Endometrial microvascular endothelial cells (primary cell): Measurements from ENCODE around the gene ALKBH8. TPM values are rescaled to one million over a fixed set of nuclear protein-coding genes. Genes with fewer than 3 reads are reported as not detected.

Experiments
- in situ Hi-C: cut with HindIII; loops from 2 replicates; pipeline ENCODE4 v1.10.0; 2017; ENCODE audit warnings: low sequenced_read_pairs, low pct_unique_long_range_greater_than_20kb; ENCODE audit errors: inconsistent ontology term
- total RNA-seq: library from RNA; depleted of rRNA; stranded (reverse); fragments of >200 nt; gene quantifications from one replicate; pipeline ENCODE4 v1.2.3, GENCODE V29; 2015; ENCODE audit errors: inconsistent ontology term

ALKBH8 gene
- 13.7 TPM for total RNA-seq

GRCh38 chr11:107565219-107565937, at the start of gene ALKBH8:
Gene ALKBH8 (minus strand): TSS chr11:107565735. CDS start chr11:107560893, 4,842 bp downstream.
- in situ Hi-C loops = no loop called here

DNA sequence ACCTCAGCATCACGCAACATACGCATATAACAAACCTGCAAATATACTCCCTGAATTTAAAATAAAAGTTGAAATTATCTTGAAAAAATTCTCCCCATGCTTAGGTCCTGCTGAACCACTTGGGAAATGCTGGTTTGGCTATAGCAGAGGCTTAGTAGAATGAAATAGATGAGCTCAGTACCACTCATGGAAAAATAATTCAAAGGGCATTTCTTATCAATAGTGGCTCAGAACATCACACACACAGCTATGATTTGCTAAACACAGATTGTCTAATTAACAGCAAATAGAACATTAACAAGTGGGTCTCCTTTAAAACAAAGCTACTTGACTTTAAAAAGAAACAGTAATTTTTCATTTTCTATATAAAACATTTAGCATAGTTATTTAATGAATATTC, 46.9 kb upstream of the ALKBH8 start:
- in situ Hi-C loops = no loop called here

GRCh38 chr11:107609400-107610218, 44.1 kb upstream of the ALKBH8 start:
- in situ Hi-C loops = no loop called here

DNA sequence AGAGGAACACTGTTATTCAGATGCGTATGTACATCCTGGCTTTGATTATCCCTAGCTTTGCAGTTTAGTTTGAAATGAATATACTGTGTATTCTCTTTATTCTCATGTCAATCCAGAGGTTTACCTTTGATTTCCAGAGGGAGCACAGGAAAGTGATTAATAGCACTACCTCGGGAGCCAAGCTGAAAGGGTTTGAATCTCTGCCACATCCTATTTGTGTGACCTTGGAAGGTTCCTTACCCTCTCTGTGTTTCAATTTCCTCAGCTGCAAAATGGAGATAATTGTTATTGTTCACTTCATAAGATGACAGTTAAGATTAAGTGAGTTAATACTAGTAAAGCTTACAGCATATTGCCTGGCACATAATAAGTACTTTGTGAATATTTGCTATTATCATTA, 43.3 kb upstream of the ALKBH8 start:
- in situ Hi-C loops = no loop called here

- in situ Hi-C loops = no loop called here
These were observed 40.6 kb upstream of the ALKBH8 start for GRCh38 chr11:107606141-107606540.

- in situ Hi-C loops = no loop called here
These were observed 39.8 kb upstream of the ALKBH8 start for GRCh38 chr11:107605061-107606006.

GRCh38 chr11:107598225-107599139, 32.9 kb upstream of the ALKBH8 start:
- in situ Hi-C loops = no loop called here

- in situ Hi-C loops = no loop called here
These were observed 29.2 kb upstream of the ALKBH8 start for GRCh38 chr11:107594736-107595135.

DNA sequence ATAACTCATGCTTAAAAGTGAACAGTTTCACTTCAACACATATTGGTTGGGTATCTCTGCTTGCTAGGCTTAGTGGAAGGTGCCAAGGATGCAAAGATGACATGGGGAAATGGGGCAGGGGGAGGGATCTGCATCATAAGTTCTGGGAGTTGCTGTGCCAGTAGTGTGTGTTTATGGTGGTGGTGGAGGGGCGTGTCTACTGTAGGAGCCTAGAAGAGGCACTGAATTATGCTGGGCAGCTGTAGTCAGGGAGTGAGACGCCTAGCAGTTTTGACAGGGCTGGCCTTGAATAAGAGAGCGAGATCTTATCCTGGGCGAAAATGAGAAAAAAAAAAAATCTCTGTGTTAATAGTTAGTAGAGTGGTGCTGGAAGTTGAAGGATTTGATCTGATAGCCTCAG, 28.4 kb upstream of the ALKBH8 start:
- in situ Hi-C loops = no loop called here

- in situ Hi-C loops = no loop called here
These were observed 27.3 kb upstream of the ALKBH8 start for GRCh38 chr11:107592813-107593212.

GRCh38 chr11:107592231-107592590, 26.7 kb upstream of the ALKBH8 start:
- in situ Hi-C loops = no loop called here

DNA sequence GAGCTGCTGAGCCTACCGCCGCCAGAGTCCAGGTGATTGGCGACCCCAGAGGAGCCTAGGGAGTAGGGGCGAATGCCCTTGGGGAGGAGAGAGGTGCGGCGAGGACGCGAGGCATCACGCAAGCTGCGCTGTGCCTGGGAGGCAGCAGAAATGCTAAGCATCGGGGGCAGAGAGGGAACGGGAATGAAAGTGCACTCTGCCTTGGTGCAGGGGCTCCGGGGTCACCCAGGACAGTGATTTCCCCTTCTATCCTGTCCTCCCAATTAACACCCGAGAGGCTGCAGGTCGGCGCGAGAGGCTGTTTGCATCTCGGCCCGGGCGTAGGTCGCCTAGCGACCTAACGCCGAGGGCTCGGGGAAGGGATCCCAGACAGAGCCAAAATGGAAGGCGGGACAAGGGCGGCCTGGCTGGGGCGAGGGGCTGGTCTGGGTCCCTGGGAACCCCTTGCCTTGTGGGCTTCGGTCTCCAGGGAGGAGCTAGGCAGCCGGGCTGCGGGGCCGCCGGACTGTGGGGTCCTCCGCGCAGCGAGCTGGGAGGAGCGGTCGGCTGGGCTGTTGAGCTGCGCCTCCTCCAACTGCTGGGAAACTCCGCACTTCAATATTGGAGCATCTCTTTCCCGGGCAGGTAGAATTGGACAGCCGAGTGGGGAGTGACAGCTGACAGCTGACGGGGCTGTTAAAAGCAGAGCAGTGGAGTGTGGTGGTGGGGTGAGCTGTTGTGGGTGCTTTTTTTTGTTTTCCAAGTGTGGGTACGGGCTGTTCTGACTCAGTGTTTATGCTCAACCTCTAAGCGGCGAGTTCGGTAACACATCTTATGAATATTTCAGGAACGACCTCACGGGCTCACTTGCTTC, 26.1 kb upstream of the ALKBH8 start:
- in situ Hi-C loops = no loop called here

DNA sequence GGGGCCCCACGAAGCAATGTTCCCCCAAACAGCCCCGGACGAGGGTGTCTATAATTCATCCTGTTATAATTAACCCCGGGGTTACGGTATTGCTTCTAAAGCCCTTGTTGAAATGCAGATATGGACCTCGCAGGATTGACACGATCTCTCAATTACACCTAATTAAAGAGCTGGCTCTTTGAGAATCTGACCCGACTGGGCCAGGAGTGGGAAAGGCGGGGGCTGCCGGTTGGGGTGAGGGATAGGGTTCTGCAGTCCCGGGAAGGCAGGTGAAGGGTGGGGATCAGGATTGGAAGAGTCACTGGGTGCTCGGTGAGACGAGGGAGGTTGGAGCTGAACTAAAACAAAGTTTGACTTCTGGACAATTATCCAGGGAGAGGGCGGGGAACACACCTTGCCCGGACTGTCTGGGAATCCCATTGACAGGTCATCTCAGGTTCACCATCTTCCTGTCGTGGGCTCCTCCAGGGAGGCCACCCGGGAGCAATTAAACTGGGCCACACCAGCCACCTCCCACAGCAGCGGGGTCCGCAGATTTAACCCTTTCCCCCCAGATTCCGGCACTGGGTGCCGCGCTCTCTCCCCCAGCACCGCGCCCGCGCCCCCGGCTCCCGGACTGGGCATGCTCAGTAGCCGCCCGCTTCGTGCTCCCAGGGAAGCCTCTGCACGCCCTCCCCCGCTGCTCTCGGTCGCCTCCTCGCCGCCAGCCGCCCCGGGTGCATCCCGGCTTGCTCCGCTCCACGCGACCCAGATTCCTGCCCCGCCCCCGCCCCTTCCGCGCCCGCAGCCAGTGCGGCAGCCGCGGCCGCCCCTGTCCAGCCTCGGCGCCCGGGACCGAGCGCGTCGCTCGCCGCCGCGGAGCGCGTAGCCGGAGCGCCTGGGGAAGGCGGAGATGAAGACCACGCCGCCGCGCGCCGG, 25.2 kb upstream of the ALKBH8 start, which contains the start of gene ELMOD1:
Gene ELMOD1 (plus strand): TSS at position 688 of the 918 bp plus-strand sequence. CDS start 27,043 bp downstream, outside the sequence.
- in situ Hi-C loops = no loop called here

- in situ Hi-C loops = no loop called here
These were observed 21.9 kb upstream of the ALKBH8 start for GRCh38 chr11:107587306-107587979.

DNA sequence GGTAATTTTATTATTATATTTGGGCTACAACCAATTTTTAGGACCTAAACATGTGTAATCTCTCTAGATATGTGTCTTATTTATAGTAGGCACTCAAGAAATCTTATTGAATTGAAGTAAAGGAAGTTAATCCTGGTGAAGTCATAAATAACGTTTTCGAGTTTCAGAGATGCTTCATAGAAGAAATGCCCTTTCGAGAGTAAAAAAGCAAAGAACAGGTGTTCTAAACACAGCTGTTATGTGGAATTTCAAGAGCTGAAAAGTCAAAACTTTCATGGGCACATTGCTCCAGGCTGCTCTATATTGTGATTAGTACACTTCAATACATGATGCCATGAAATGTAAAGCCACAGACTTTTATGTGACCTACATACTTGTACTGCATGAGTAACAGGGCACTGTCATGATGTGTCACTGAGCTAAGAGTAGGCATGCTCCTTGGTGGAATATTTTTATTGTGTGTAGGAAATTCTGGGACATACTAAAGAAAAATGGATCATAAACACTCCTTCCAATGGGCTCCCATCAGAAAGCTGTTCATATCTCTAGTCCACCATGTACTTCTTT, 18.2 kb upstream of the ALKBH8 start:
- in situ Hi-C loops = no loop called here
